LoVo (cell line): ENCODE results near the gene DGKB.

Source experiments
- DNase-seq: peaks from one replicate; pipeline ENCODE4 v3.0.0-alpha.2; 2016; ENCODE audit warnings: low spot score

DGKB gene

DNA sequence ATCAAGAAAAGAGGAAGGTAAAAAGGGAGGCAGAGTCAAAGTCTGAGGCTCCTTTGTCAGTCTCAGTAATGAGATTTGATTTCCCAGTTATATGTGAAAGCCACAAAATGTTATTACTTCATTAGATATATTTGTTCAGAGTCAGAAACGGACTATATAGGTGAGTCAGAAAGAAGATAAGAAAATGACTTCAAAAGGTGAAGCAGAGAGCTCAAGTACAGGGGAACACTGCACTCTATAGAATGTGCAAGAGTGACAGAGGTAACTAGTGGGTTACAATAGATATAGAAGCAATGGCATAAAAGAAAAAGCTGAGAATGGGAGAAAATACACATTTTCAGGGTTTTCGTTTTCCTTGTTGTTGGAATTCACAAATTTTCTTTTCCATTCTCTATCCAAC, 43.3 kb downstream of the DGKB start:
- DNase-seq, result peak; percentile 22

DNA sequence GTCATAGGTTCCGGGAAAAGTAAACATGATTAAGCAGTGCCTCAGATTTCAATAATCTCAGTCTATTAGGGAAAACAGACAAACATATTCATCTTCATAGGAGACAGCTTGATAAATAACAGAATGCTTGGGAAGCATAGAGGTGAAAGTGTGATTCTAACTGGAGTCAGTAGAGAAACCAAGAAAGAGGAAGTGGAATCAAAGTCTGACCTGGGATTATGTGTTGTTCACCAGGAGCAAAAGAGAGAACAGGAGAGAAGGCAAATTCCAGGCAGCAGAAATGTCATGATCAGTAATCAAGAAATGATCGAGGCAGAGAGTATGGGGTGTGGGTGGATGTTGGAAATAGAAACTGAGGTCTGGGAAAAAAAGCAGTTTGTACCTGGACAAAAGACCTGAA, 43.7 kb downstream of the DGKB start:
- no peak for DNase-seq

DNA sequence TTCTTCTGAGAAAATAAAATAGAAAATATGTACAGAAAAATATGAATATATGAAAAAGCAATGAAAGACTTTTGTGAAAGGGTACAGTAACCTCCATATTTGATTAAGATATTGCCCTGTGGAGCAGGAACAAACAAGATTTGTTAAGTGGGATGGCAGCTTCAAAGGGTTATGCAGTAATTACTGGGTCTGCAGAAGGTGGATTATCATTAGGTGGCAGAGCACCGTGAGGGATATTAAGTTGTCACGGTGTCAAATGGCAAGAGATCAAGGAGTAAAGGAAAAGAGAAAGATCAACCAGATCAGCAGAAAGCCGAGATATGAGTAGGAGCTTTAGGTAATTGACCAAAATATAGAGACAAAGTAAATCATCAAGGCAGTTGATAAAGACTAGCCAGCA, 44.1 kb downstream of the DGKB start:
- no peak for DNase-seq

DNA sequence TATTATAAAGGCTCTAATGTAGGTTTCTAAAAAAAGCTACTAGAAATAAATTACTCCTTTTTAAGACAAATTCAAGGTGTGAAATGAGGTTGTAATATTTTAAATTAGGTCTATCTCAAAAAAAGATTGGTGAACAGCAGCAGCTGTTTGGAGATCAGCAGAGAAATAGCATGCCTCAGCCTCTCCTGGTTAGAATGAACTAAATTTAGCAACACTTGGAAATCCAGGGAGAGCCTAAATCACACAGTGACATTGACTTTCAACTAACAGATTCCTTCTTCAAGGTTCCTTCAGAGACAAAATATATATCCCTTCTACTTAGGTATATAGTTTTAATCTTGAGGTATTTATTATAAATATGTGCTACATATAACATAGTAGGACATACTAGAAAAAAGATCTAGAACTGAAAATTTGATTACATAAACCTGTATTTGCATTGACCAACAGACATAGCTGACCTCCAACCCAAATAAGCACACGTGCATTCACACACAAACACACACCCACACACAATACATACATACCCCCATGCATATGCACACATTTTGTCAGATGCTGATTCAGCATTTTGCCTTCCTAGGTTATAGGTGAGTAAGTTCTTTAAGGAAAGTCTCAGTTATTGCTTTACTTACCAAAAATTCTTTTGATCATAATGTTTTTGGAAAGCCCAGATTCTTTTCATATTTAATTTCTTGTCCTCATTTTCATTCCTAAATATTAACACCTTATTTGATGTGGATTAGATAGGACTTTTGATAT, 47.3 kb downstream of the DGKB start:
- no peak for DNase-seq

DNA sequence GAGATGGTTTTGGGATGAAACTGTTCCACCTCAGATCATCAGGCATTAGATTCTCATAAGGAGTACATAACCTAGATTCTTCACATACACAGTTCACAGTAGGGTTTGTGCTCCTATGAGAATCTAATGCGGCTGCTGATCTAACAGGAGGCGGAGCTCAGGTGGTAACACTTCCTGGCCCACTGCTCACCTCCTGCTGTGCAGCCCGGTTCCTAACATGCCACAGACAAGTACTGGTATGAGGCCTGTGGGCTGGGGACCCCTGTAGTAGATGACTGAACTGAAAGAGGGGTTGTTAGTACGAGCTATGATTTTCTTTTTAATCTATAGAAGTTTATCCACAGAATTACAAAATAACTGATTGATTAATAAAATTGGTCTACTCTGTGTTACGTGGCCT, 48.1 kb downstream of the DGKB start:
- no peak for DNase-seq

GRCh38 chr7:14851610-14852009, 50.9 kb downstream of the DGKB start:
- no peak for DNase-seq

DNA sequence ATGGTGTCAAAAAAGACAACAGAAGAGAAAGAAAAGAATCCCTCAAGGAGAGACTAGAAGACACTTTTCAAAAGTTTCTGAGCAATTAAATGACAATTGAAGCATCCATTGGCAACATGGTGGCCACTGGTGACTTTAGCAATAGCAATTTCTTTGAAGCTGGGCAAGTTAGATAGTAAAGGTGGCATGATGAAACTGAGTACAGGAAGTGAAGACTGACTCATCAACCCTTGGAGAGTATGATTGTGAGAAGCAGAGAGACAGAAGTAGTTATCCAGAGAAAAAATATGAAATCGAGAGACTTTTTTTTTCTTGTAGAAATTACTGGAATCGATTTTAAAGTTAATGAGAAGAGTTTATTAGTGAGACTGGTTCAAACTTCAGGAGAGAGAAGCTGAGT, 52.5 kb downstream of the DGKB start:
- no peak for DNase-seq

- DNase-seq, result no peak
Observed at GRCh38 chr7:14846405-14846804, 56.1 kb downstream of the DGKB start.

- DNase-seq, result no peak
Observed at GRCh38 chr7:14843755-14844154, 58.8 kb downstream of the DGKB start.

- DNase-seq, result no peak
Observed at GRCh38 chr7:14842523-14842922, 60.0 kb downstream of the DGKB start.

DNA sequence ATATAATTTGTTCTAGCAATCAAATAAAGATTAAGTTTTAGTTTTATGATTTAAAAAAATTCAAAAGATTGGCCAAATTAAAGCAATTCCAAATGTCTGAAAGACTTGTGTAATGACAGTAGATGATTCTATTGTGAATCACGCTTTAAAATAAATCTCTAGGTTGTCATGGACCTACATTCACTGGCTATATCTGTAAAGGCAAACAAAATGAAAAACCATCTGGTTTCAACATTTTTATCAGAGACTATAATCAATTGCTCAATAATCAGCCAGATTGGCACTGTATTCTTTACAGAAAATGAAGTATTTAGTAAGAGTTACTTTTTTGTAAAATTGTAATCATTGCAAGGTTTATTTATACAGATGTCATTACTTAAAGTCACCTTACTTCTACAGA, 60.7 kb downstream of the DGKB start:
- no peak for DNase-seq

- no peak for DNase-seq
Observed at GRCh38 chr7:14841086-14841485, 61.5 kb downstream of the DGKB start.

DNA sequence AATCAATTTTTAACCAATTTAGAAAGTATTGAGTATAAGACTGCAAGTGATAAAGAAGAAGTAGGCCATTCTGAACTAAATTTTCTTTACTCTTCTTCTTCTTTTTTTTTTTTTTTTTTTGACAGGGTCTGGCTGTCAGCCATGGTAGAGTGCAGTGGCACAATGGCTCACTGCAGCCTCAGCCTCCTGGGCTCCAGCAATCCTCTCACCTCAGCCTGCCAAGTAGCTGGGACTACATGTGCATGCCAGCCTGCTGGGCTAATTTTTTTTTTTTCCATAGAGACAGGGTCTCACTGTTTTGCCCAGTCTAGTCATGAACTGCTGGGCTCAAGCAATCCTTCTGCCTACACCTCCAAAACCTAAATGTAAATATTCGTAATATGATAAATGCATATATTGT, 63.2 kb downstream of the DGKB start:
- no peak for DNase-seq

GRCh38 chr7:14837216-14837615, 65.3 kb downstream of the DGKB start:
- DNase-seq, result no peak

DNA sequence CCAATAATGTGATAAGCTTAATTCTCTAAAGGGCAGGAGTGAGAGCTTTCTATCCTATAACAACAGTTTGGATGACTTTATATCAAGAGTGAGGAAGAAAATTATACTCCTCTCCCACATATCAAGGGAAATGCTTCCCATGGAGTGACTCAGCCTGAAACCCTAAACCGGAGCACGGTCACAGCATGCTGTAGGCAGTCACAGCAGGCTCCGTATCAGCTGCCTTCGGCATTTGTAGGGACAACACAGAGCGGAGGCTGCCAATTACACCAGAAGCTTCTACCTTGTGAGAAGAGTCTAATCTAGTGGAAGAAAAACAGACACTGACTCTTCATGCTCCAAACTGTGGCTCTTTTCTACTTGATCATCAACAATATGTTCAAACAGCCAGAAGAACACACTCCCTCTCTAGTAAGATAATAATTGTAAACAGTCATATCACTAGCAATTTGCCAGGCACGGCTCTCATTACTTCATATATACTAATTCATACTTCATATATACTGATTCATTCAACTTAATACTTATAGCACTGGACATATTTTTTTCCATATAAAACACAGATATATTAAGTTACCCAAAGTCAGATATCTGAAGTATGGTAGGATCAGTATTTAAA, 65.9 kb downstream of the DGKB start:
- no peak for DNase-seq

DNA sequence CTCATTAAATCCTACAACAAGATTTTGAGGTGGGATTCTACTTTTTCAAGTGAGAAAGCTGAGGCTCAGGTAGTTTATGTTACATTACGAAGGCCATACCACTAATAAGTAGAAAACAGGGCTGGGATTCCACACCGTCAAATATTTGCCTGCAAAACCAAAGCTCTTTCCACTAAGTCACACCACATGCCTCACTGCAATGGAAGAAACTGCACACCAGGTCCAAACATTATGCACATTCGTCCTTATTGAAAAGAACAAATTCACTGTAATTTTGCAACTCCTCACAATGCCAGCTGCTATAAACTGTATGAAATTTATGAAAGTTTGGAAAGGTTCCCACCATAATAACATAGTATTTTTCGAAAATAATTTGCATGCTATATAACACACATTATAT, 66.5 kb downstream of the DGKB start:
- no peak for DNase-seq

DNA sequence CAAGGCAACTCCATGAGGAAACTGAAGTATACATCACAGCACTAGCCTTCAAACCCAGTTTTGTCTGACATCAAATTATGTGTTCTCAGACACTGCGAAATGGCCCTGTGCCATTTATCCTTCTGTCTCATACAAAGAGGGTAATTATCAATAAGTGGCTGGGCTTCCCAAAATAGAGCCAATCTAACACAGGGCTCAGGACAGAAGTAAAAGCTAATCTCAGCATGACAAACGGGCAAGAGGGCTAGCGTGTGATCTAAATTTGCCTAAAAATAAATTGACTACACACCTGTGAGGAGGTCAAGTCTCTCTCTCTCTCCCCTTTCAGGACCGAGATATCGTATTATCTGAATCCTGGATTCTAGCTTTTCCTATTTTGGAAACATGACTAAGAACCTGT, 67.2 kb downstream of the DGKB start:
- DNase-seq, result no peak

DNA sequence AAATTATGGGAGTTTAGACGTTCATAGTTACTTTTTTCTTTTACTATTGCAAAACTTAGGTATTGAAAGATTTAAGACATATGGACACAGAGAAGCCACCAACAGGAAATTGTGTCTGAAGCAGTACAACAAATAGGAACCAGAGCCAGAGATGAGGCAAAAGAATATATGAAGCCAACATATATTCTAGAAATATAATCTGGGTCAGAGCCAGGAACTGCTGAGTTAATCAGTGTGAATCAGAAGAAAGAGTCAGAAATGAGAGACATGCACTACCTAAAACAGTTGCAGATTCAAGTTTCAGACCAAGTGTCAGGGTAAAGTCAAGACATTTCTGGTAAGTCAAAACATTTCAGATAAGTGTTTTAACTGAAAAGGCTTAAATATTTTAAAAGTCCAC, 67.7 kb downstream of the DGKB start:
- DNase-seq, result no peak

DNA sequence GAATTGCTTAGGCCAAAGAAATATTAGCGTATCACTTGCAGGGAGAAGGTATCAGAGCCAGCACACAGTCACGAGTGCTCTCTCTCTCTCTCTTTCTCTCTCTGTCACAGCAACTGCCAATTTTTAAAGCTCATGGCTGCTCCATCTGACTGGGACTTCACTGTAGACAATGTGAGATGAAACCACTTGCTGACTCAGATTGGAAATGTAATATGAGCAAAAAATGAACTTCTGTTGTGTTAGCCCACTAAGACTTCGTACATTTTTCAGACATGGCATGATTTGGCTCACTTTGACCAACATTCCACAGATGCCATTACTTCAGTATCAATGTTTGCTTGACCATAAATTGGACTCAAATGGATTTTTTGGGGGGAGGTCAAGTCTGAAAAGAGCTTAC, 68.1 kb downstream of the DGKB start:
- no peak for DNase-seq

DNA sequence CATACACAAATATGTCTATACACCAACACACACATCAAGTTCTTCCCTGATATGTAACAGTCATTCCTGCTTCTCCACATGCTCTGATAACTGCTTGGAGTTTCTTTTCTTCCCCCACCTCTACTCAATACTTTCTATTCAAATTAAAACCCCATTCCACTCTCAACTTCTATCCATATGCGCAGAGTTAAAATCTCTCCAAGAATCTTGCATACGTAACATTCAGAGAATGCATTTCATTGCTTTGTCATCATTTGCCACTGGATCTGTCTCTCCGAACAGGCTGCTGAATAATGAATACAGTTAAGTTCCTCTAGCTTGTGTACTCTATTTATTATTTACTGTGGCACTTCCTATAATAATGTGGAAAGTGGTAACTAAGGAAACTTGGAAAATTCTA, 68.8 kb downstream of the DGKB start:
- no peak for DNase-seq

- no peak for DNase-seq
Observed at GRCh38 chr7:14828053-14828452, 74.5 kb downstream of the DGKB start.

- no peak for DNase-seq
Observed at GRCh38 chr7:14826426-14826825, 76.1 kb downstream of the DGKB start.

- no peak for DNase-seq
Observed at GRCh38 chr7:14825912-14826311, 76.6 kb downstream of the DGKB start.

DNA sequence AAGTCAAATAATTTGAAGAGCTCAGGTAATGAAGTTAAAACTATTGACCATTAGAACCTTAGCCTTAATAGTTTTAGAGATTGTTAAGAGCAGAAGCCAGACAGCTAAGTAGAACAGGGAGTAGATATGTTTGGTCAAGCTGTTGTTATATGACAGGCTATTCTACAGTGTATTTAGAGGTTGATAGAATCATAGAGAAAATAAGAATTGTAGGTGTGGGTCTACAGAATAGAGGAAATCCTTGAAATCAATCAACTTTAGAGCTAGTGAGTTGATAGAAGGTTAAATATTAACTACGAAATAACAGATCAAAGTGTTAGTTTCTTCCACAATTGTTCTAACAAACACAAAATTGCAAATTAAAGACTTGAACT, 80.1 kb downstream of the DGKB start:
- no peak for DNase-seq
